Neural crest cell (in vitro differentiated cells): Measurements from ENCODE around the gene PRSS37. TPM values are rescaled to one million over a fixed set of nuclear protein-coding genes. Genes with fewer than 3 reads are reported as not detected.

ENCODE experiments used
- DNase-seq: peaks from one replicate; pipeline ENCODE4 v3.0.0; 2021; ENCODE audit warnings: low read depth, mixed read lengths, low spot score
- H3K27ac Mint-ChIP-seq: one replicate; pipeline ENCODE4 v1.8.0; 2021; ENCODE audit warnings: mild to moderate bottlenecking, mixed read lengths; ENCODE audit not compliant: unreplicated experiment
- H3K27me3 Mint-ChIP-seq: 2 replicates; pipeline ENCODE4 v1.8.0; 2021; ENCODE audit warnings: low read depth, mild to moderate bottlenecking, mixed read lengths
- H3K36me3 Mint-ChIP-seq: 2 replicates; pipeline ENCODE4 v1.8.0; 2021; ENCODE audit warnings: low read depth, mild to moderate bottlenecking, mixed read lengths
- H3K4me1 Mint-ChIP-seq: 2 replicates; pipeline ENCODE4 v1.8.0; 2021; ENCODE audit warnings: mixed read lengths
- H3K4me3 Mint-ChIP-seq: one replicate; pipeline ENCODE4 v1.8.0; 2021; ENCODE audit warnings: mild to moderate bottlenecking, mixed read lengths
- H3K9me3 Mint-ChIP-seq: 2 replicates; pipeline ENCODE4 v1.8.0; 2021; ENCODE audit warnings: mixed read lengths
- total RNA-seq: library from RNA; stranded (reverse); gene quantifications from 2 replicates; pipeline ENCODE4 v1.2.1, GENCODE V29; 2021
- TF ChIP-seq, protein P1 (sequence below): fragments of 200-600 bp; sonication (generic); conservative IDR thresholded peaks from 2 replicates; pipeline ENCODE4 v1.5.0; 2021; ENCODE audit warnings: antibody characterized with exemption, mild to moderate bottlenecking

The PRSS37 gene
- total RNA-seq, 1 donor from 2014 or later: not detected

DNA sequence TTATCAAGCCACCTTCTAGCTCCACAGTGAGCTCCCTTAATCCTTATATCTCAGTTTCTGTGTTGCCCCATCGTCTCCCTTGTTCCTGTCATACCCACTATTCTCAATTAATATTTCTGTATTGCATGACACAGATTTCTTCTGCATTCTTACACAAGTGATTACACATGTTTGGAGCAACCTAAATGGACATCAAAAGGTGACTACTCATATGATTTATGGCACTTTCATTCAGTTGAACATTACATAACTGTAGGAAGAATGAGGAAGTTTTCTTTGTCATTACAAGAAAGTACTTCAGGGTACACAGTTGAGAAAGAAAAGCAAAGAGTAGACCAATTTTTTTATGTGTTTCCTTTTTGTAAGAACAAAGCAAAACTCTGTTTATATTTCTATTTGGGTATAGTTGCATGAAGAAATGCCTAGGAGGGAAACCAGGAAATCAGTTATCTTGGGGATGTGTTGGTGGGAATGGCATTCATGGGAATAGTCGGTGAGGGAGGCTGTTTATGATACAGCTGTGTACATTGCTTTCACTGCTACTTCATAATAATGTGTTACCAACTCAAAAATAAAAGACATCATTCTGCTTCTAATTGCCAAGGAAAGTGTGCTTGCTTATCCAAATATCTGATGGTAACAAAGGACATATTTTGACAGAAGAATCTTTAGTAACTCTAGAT is 23.6 kb upstream of the PRSS37 start:
- Mint-ChIP-seq H3K27me3 (peaks cover 4% of the 10 kb centered on the region), H3K27ac (no peak overlapping the region), H3K4me1 (no peaks in the 10 kb centered on the region), H3K9me3 (peaks cover 3% of the 10 kb centered on the region), H3K36me3 (no peaks in the 10 kb centered on the region), H3K4me3 (no peak overlapping the region)
- TF ChIP-seq, protein P1, sequence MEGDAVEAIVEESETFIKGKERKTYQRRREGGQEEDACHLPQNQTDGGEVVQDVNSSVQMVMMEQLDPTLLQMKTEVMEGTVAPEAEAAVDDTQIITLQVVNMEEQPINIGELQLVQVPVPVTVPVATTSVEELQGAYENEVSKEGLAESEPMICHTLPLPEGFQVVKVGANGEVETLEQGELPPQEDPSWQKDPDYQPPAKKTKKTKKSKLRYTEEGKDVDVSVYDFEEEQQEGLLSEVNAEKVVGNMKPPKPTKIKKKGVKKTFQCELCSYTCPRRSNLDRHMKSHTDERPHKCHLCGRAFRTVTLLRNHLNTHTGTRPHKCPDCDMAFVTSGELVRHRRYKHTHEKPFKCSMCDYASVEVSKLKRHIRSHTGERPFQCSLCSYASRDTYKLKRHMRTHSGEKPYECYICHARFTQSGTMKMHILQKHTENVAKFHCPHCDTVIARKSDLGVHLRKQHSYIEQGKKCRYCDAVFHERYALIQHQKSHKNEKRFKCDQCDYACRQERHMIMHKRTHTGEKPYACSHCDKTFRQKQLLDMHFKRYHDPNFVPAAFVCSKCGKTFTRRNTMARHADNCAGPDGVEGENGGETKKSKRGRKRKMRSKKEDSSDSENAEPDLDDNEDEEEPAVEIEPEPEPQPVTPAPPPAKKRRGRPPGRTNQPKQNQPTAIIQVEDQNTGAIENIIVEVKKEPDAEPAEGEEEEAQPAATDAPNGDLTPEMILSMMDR: no peak
- DNase-seq: no peak

GRCh38 chr7:141860207-141860606 is 18.9 kb upstream of the PRSS37 start:
- Mint-ChIP-seq H3K27ac (no peak overlapping the region), H3K27me3 (no peaks in the 10 kb centered on the region), H3K4me1 (no peaks in the 10 kb centered on the region), H3K4me3 (no peak overlapping the region), H3K9me3 (peaks cover 6% of the 10 kb centered on the region), H3K36me3 (peaks cover 3% of the 10 kb centered on the region)
- TF ChIP-seq, protein P1: no peak
- DNase-seq: no peak

- TF ChIP-seq, protein P1: no peak
- Mint-ChIP-seq H3K27me3 (no peaks in the 10 kb centered on the region), H3K27ac (no peak overlapping the region), H3K4me3 (no peak overlapping the region), H3K4me1 (no peaks in the 10 kb centered on the region), H3K9me3 (peaks cover 5% of the 10 kb centered on the region), H3K36me3 (no peaks in the 10 kb centered on the region)
- DNase-seq: no peak
These were observed 6.7 kb upstream of the PRSS37 start for GRCh38 chr7:141847996-141848395.

DNA sequence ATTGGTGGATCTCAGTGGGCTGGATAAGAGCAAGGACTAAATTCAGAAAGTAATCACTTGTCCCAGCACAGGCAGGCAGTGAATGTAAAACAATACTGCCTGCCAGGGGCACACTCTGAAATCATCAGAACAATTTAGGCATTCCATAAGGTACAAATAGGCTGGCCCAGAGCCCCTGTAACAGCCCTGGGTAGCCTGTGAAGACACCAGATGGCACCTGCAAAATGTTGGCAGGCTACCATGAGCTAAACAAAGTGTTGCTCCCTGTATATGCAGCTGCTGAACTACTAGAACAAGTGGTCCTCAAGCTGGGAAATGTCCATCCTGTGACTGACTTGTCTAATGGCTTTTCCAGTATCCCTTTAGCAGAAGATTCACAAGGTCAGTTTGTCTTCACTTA is 3.0 kb upstream of the PRSS37 start:
- Mint-ChIP-seq H3K4me3 (no peak overlapping the region), H3K27me3 (no peaks in the 10 kb centered on the region), H3K36me3 (no peaks in the 10 kb centered on the region), H3K4me1 (no peaks in the 10 kb centered on the region), H3K9me3 (no peaks in the 10 kb centered on the region), H3K27ac (no peak overlapping the region)
- DNase-seq: no peak
- TF ChIP-seq, protein P1: no peak

DNA sequence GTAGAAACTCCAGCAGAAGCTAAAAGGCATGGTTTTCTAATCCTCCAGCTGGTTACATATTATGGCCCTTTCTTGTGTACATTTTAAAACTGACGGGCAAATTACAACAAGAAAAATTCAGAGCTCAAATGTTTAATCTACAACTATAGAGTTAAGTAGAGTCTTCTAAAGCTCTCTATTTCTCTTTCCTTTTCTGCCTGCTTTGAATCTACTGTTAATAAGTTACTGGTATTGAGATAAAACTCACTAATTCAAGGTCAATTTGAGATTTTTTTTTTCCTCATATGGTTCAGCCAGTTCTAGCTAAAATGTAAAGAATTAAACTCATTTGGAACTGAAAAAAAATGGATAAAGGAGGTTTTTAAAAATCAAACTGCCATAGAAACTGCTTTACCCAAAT is 1.6 kb upstream of the PRSS37 start:
- Mint-ChIP-seq H3K36me3 (no peaks in the 10 kb centered on the region), H3K9me3 (no peaks in the 10 kb centered on the region), H3K4me1 (no peaks in the 10 kb centered on the region), H3K27ac (no peak overlapping the region), H3K4me3 (no peak overlapping the region), H3K27me3 (no peaks in the 10 kb centered on the region)
- TF ChIP-seq, protein P1: no peak
- no peak for DNase-seq
